GM12875 (cell line): ENCODE results near the gene TMEM8B.

ENCODE experiments used
- H3K4me3 ChIP-seq: one replicate; pipeline ENCODE4 v1.5.1; 2011; ENCODE audit warnings: low read depth, low read length, control low read depth
- TF ChIP-seq, protein P1 (sequence below): IDR thresholded peaks from 2 replicates; pipeline ENCODE4 v1.5.1; 2011; ENCODE audit warnings: low read depth, mild to moderate bottlenecking, control low read depth, inconsistent platforms, low read length, moderate library complexity, borderline replicate concordance; ENCODE audit not compliant: insufficient read depth

Gene TMEM8B

DNA sequence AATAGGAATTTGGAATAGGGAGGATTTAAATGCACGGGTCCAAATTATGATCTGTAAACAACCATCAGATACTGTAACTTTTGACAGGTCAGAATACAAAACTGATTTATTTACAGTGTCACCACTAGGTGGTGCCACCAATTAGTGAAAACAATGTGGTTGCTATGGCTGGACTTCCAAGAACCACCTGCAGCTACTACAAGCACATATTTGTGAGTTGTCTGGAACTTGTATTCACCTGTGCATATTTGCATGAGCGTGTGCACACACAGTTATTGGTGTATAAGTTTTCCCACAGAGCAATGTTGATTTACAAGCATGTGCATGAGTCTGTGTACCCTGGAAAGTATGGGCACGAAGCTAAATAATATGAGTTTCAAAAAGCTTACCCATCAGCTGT is 74.0 kb downstream of the TMEM8B start:
- TF ChIP-seq, protein P1, sequence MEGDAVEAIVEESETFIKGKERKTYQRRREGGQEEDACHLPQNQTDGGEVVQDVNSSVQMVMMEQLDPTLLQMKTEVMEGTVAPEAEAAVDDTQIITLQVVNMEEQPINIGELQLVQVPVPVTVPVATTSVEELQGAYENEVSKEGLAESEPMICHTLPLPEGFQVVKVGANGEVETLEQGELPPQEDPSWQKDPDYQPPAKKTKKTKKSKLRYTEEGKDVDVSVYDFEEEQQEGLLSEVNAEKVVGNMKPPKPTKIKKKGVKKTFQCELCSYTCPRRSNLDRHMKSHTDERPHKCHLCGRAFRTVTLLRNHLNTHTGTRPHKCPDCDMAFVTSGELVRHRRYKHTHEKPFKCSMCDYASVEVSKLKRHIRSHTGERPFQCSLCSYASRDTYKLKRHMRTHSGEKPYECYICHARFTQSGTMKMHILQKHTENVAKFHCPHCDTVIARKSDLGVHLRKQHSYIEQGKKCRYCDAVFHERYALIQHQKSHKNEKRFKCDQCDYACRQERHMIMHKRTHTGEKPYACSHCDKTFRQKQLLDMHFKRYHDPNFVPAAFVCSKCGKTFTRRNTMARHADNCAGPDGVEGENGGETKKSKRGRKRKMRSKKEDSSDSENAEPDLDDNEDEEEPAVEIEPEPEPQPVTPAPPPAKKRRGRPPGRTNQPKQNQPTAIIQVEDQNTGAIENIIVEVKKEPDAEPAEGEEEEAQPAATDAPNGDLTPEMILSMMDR = peak; percentile 51; the same call in 1 of the 2 replicates
- no peak overlapping the region for H3K4me3 ChIP-seq

DNA sequence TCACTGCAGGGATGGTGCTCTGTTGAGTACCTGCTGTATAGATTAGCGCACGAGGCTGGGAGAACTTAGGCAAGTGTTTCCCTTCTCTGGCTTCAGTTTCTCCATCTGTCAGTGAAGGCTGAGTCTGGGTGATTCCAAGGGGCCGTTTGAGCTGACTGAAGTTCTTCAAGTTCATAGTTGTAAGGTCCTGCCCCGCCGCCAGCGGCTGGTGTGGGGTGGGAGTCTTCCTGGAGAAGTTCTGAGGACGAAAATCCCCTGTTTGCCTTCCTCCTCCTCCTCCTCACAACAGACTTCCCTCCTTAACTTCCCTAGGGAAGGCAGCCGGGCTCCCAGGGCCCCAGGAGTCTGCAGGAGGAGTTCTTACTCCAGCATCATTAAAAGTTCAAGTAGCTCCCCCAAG is 75.3 kb downstream of the TMEM8B start:
- TF ChIP-seq, protein P1 = no peak
- H3K4me3 ChIP-seq = no peak overlapping the region

DNA sequence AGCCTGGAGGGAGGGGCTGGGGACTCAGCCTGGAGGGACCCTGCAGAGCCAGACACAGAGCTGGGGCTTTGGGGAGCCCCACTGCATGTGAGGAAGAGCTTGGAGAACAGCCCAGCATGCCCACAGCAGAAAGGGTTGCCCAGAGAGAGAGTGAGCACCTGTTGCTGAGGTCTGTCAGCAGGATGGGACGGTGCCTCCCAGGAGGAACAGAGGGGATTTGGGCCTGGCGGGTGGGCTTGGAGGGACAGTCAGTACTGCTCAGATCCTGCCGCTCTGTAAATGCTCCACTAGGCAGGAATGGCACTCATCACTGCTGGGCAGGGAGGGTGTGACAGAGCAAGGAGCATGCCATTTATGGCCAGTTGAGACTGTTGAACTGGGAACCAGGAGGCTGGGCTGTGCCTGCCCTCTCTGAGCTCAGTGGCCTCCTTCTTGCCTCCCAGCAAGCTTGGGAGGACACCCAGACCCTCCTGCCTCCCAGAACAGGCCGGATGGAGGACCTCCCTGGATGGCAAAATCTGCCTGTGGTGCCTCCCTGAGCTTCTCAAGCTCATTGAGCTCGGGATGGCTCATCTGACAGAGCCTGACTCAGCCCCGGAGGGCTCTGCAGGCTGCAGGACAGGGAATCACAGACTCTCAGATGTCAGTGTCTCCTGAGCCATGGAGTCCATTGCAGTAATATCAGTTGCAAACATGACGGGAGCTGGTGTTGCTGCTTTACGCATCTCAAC is 76.2 kb downstream of the TMEM8B start:
- TF ChIP-seq, protein P1 = no peak
- no peak overlapping the region for H3K4me3 ChIP-seq

DNA sequence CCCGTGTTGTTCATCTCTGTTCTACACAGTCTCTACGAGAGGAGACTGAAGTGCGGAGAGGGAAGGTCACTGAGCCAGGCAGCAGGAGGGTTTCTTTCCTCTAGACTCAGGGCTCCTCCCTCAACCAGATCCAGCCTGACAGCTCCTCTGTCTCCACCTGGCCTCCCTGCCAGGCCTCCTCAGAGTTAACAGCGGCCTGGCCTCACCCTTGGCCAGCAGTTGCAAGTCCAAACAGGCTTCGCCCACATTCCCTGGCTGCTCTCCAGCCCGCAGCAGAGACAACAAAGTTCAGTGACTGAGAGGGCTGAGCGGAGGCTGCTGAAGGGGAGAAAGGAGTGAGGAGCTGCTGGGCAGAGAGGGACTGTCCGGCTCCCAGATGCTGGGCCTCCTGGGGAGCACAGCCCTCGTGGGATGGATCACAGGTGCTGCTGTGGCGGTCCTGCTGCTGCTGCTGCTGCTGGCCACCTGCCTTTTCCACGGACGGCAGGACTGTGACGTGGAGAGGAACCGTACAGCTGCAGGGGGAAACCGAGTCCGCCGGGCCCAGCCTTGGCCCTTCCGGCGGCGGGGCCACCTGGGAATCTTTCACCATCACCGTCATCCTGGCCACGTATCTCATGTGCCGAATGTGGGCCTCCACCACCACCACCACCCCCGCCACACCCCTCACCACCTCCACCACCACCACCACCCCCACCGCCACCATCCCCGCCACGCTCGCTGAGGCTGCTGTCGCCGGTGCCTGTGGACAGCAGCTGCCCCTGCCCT is 77.1 kb downstream of the TMEM8B start, which contains the start of gene HRCT1:
HRCT1 (plus strand) TSS at position 291 of the 768 bp plus-strand sequence; CDS start at position 377, 86 bp downstream.
- H3K4me3 ChIP-seq = no peak within 1 kb of the TSS
- TF ChIP-seq, protein P1 = no peak

DNA sequence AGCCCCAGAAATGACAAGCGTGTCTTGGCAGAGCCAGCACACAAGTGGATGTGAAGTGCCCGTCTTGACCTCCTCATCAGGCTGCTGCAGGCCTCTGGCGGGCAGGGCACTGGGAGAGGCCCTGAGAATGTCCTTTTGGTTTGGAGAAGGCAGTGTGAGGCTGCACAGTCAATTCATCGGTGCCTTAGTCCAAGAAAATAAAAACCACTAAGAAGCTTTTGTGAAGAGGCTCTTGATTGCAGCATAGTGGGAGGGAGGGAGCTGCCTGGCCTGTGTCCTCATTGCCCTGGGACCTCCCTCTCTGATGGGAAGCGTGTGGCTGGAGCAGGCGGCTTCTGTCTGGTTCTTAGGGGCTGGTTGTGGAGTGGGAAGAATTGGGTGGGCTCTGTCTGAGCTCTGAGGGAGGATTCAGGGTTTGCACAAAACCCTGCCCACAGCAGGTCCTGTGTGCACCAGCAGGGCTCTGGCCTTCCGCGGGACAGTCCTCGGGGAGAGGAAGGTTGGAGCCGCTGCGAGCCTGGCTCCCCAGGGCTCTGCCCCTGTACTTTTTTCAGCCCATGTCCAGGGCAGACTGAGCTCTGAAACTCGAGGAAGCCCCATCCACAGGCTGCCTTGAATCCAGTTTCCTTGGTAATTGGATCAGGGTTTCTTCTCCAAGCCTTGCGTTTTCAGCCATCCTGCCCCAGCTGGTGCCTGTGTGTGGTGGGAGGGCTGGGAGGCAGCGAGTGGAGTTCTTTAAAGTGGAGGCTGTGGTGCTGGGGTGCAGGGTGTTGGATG is 78.1 kb downstream of the TMEM8B start:
- TF ChIP-seq, protein P1 = no peak
- no peak overlapping the region for H3K4me3 ChIP-seq

DNA sequence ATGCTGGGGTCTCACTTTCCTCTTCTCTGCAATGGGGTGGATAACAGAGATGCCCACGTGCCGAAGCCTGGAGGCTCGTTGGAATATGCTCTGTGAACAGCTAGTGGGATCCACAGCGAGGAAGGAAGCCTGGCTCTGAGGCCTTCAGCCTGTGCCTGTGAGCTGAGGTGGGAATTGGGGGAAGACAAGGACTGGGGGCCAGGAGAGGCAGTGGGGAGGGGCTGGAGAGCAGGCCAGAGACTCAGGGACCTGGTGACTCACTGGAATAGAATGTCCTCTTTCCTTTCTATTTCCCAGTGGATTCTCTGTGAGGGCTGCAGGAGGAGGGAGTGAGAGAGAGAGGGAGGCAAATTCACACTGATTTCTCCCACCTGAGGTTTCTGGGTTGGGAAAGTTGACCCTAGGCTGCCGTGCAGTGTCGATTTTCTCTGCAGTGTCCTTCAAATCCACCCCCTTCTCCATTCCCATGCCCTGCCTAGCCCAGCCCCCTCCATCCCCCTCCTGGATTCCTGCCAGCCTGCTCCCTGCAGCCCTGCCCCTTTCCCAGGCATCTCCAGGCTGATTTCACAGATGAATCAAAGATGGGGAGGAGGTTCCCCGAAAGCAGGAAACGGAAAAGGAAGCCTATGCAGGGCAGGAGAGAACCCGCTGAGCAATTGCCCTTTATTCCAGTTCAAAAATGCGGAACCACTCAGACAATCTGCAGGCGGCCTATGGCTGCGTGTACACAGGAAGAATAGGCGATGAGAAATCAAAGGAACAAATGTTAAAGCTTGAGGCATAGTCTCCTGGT is 78.9 kb downstream of the TMEM8B start:
- TF ChIP-seq, protein P1 = no peak
- H3K4me3 ChIP-seq = no peak overlapping the region
